SK-N-MC (cell line): ENCODE results near the gene CHMP2A.

ENCODE experiments used
- EZH2 ChIP-seq: fragments of 200-600 bp; sonication (generic); IDR thresholded peaks from one replicate; pipeline ENCODE4 v1.6.1; 2017; ENCODE audit warnings: antibody characterized with exemption
- FOXP2 ChIP-seq: optimal IDR thresholded peaks from 2 replicates; pipeline ENCODE3; 2011; ENCODE audit warnings: mild to moderate bottlenecking, moderate library complexity; ENCODE audit not compliant: insufficient read depth; ENCODE audit errors: extremely low read length, control extremely low read depth
- POLR2AphosphoS5 ChIP-seq: IDR thresholded peaks from 2 replicates; pipeline ENCODE4 v1.6.1; 2012; ENCODE audit warnings: mild to moderate bottlenecking, low read depth, low read length, borderline replicate concordance

- TF ChIP-seq POLR2AphosphoS5, result peak; percentile 94
- no peak for TF ChIP-seq EZH2
- TF ChIP-seq FOXP2, result no peak
Measured at GRCh38 chr19:58543826-58544590, 10.9 kb downstream of the CHMP2A start, which contains the start of gene TRIM28.
